Esophagus (tissue), 2 donors: ENCODE measurements around the gene IGF2. TPM values are rescaled to one million over a fixed set of nuclear protein-coding genes. Genes with fewer than 3 reads are reported as not detected.
"Not testable (repeated sequence)": the region's sequence is repeated elsewhere in the genome, so short reads cannot be mapped to it uniquely, and the experiment has no call there.

Experiments used
- H3K27ac ChIP-seq, 2 donors: one replicate each; pipeline ENCODE4 v1.5.1; 2013; ENCODE audit warnings: low read depth in 2 of 2, mild to moderate bottlenecking in 2 of 2, inconsistent platforms in 1 of 2, low read length in 1 of 2, moderate library complexity in 1 of 2
- H3K27me3 ChIP-seq, 2 donors: one replicate each; pipeline ENCODE4 v1.6.1; 2013; ENCODE audit warnings: low read length in 2 of 2, control low read depth in 1 of 2, mild to moderate bottlenecking in 1 of 2; ENCODE audit not compliant: insufficient read depth in 2 of 2, control insufficient read depth in 1 of 2
- H3K36me3 ChIP-seq, 2 donors: one replicate each; pipeline ENCODE4 v1.6.1; 2013; ENCODE audit warnings: low read length in 1 of 2; ENCODE audit not compliant: control insufficient read depth in 2 of 2, insufficient read depth in 2 of 2
- H3K4me1 ChIP-seq, 2 donors: one replicate each; pipeline ENCODE4 v1.6.1; 2013; ENCODE audit warnings: low read length in 1 of 2; ENCODE audit not compliant: control insufficient read depth in 2 of 2, insufficient read depth in 2 of 2
- H3K4me3 ChIP-seq, 2 donors: one replicate each; pipeline ENCODE4 v1.5.1; 2013; ENCODE audit warnings: low read length in 2 of 2, mild to moderate bottlenecking in 2 of 2, low read depth in 1 of 2, moderate library complexity in 1 of 2
- H3K9me3 ChIP-seq, 2 donors: one replicate each; pipeline ENCODE4 v1.6.1; 2013; ENCODE audit warnings: mild to moderate bottlenecking in 2 of 2, low read depth in 1 of 2, low read length in 1 of 2, moderate library complexity in 1 of 2; ENCODE audit not compliant: control insufficient read depth in 2 of 2, insufficient read depth in 1 of 2
- WGBS, 2 donors: extraction: QIAGEN DNeasy Blood & Tissue Kit; methylation state at CpG; one replicate each; pipeline ENCODE4 v1.1.7; 2013; 5-methylcytosine and 5-hydroxymethylcytosine counted together
- polyA plus RNA-seq, 2 donors: library from polyadenylated mRNA; stranded (reverse); fragments of 200-250 nt; gene quantifications; one replicate each; pipeline ENCODE4 v1.2.3, GENCODE V29; 2013
- donor health status: healthy with polysubstance abuse.
- donor health status: Bipolar disorder and iron deficiency.

Gene IGF2
- polyA plus RNA-seq, 2 donors = 2.4 to 3.2 TPM

- Histone ChIP-seq H3K27me3 (no peaks in the 10 kb centered on the region), H3K9me3 (no peaks in the 10 kb centered on the region), H3K27ac (no peak overlapping the region), H3K4me1 (peaks cover 0 to 21% of the 10 kb centered on the region in 2 donors), H3K36me3 (no peaks in the 10 kb centered on the region), H3K4me3 (no peak overlapping the region)
- WGBS, 2 donors = 77 to 87% methylated on average over 10 of the region's 10 CpGs
Measured at GRCh38 chr11:2179516-2179915, 40.3 kb upstream of the IGF2 start.

- Histone ChIP-seq H3K9me3 (no peaks in the 10 kb centered on the region), H3K27ac (no peak overlapping the region), H3K4me3 (no peak overlapping the region), H3K4me1 (peaks cover 0 to 21% of the 10 kb centered on the region in 2 donors), H3K27me3 (no peaks in the 10 kb centered on the region), H3K36me3 (no peaks in the 10 kb centered on the region)
- WGBS, 2 donors = 28 to 32% methylated on average over 16 of the region's 16 CpGs
Measured at GRCh38 chr11:2178906-2179494, 39.8 kb upstream of the IGF2 start.

- H3K27ac ChIP-seq, H3K27me3 ChIP-seq, H3K4me3 ChIP-seq, H3K36me3 ChIP-seq, H3K9me3 ChIP-seq: not testable (repeated sequence)
- H3K4me1 ChIP-seq = peaks cover 0 to 21% of the 10 kb centered on the region in 2 donors
- 60 to 62% methylated on average over 15 to 16 of the region's 16 CpGs for WGBS, 2 donors
Measured at GRCh38 chr11:2178055-2178773, 39.0 kb upstream of the IGF2 start.

GRCh38 chr11:2177076-2177475 lies 37.9 kb upstream of the IGF2 start:
- Histone ChIP-seq H3K36me3 (no peaks in the 10 kb centered on the region), H3K4me1 (peaks cover 0 to 21% of the 10 kb centered on the region in 2 donors), H3K27ac (no peak overlapping the region), H3K4me3 (no peak overlapping the region), H3K27me3 (no peaks in the 10 kb centered on the region), H3K9me3 (no peaks in the 10 kb centered on the region)
- WGBS, 2 donors = 58 to 67% methylated on average over 18 of the region's 18 CpGs

GRCh38 chr11:2176389-2176900 lies 37.3 kb upstream of the IGF2 start:
- WGBS, 2 donors = 91 to 93% methylated on average over 14 of the region's 14 CpGs
- Histone ChIP-seq H3K4me3 (no peak overlapping the region), H3K27me3 (no peaks in the 10 kb centered on the region), H3K27ac (no peak overlapping the region), H3K4me1 (peaks cover 0 to 21% of the 10 kb centered on the region in 2 donors), H3K36me3 (no peaks in the 10 kb centered on the region), H3K9me3 (no peaks in the 10 kb centered on the region)

GRCh38 chr11:2175659-2176058 lies 36.5 kb upstream of the IGF2 start:
- no peak overlapping the region for H3K27ac ChIP-seq
- WGBS, 2 donors = 33 to 48% methylated on average over 12 to 13 of the region's 13 CpGs
- no peaks in the 10 kb centered on the region for H3K27me3 ChIP-seq

GRCh38 chr11:2174361-2174760 lies 35.2 kb upstream of the IGF2 start:
- Histone ChIP-seq H3K27ac (no peak overlapping the region), H3K9me3 (no peaks in the 10 kb centered on the region), H3K4me1 (peaks cover 0 to 22% of the 10 kb centered on the region in 2 donors), H3K36me3 (no peaks in the 10 kb centered on the region), H3K4me3 (no peak overlapping the region), H3K27me3 (no peaks in the 10 kb centered on the region)
- 88 to 91% methylated on average over 11 of the region's 11 CpGs for WGBS, 2 donors

More at GRCh38 chr11:2175659-2176058, 36.5 kb upstream of the IGF2 start:
- Histone ChIP-seq H3K9me3 (no peaks in the 10 kb centered on the region), H3K4me1 (peaks cover 0 to 21% of the 10 kb centered on the region in 2 donors), H3K4me3 (no peak overlapping the region), H3K36me3 (no peaks in the 10 kb centered on the region)

- 61 to 65% methylated on average over 11 of the region's 11 CpGs for WGBS, 2 donors
- H3K9me3 ChIP-seq = no peaks in the 10 kb centered on the region
- no peaks in the 10 kb centered on the region for H3K36me3 ChIP-seq
- no peak overlapping the region for H3K27ac ChIP-seq
- H3K4me3 ChIP-seq = no peak overlapping the region
- peaks cover 0 to 20% of the 10 kb centered on the region in 2 donors for H3K4me1 ChIP-seq
- H3K27me3 ChIP-seq = no peaks in the 10 kb centered on the region
Measured at GRCh38 chr11:2173761-2174160, 34.6 kb upstream of the IGF2 start.

- H3K27me3 ChIP-seq = no peaks in the 10 kb centered on the region
- H3K27ac ChIP-seq = no peak overlapping the region
- H3K4me1 ChIP-seq = peaks cover 0 to 17% of the 10 kb centered on the region in 2 donors
Measured at GRCh38 chr11:2173150-2173693, 34.0 kb upstream of the IGF2 start.

More at GRCh38 chr11:2173150-2173693, 34.0 kb upstream of the IGF2 start:
- WGBS, 2 donors = 84 to 90% methylated on average over 16 of the region's 16 CpGs
- Histone ChIP-seq H3K36me3 (no peaks in the 10 kb centered on the region), H3K9me3 (no peaks in the 10 kb centered on the region), H3K4me3 (no peak overlapping the region)
